Measurements from ENCODE around the gene SPG7. TPM values are rescaled to one million over a fixed set of nuclear protein-coding genes. Genes with fewer than 3 reads are reported as not detected.

The SPG7 gene
- total RNA-seq, 2 experiments from 2014 or later, result 71.9 to 79.6 TPM

DNA sequence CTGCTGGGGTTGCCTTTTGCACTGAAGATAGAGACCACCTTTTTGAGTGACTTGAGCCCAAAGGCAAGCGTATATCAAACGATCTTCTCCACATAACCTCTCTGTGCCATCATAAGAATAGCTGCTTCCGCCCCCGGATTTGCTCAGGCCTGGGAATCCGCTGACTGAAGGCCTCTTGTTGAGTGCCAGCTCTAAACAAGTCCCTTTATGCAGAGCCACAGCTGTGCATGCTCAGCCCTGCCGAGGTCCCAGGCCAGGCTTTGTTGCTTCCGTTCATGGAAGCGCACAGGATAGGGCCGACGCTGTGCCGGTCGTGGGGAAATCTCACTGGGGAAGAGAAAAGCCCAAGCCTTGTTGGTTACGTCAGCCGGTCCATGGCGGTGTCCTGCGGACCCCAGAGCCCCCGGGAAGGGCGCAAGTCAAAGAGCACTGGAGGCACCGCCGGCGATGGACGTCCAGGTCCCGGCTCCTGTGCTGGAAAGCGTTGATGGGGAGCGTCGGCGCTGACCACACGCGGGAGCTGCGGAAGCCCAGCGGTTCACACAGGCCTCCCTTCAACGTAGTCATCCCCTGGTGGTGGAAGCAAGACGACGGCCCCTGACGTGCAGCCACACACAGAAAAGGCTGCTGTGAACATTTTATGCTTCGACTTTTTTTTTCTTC, 28.8 kb downstream of the SPG7 start:
- ChIA-PET POLR2A (no interaction called here), CTCF (interaction anchor here (1.5 kb wide), 1 partner anchor 12 kb away, joined by 5 read pairs; no protein-coding TSS in a partner anchor)

DNA sequence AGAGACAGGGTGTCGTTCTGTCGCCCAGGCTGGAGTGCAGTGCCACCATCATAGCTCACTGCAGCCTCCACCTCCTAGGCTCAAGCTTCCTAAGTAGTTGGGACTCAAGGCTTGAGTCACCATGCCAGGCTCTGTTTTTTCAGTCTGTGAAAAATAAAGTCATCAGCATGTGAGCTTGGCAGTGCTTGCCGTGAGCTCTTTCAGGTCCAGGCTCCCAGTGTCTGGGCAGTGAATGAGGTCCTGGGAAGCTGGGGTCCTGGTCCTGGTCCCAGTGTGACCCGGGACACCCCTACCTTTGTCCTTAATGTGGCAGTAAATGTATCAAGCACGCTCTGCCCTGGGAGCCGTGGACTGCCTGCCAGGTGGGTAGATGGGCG, 29.3 kb downstream of the SPG7 start:
- ChIA-PET CTCF (interaction anchor here (1.5 kb wide), 1 partner anchor 12 kb away, joined by 5 read pairs; no protein-coding TSS in a partner anchor), POLR2A (no interaction called here)

DNA sequence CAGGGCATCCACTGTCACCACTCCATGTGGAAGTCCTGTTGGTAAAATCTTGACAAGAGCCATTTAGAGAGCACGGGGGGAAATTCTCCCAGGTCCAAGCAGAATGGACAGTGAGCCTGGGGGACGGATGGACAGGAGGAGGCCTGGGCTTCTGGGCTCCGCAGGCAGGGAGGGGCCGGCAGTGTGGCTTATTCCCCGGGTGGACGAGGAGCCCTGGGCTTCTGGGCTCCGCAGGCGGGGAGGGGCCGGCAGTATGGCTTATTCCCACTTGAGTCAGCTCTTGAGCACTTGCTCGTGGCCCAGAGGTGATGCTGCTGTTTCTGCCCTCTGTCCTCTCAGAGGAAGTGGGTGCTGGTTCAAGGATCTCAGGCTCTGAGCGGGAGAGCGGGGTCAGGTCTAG, 30.1 kb downstream of the SPG7 start:
- POLR2A ChIA-PET, result no interaction called here
- CTCF ChIA-PET, result interaction anchor here (1.5 kb wide), 1 partner anchor 11 kb away, joined by 5 read pairs; no protein-coding TSS in a partner anchor

DNA sequence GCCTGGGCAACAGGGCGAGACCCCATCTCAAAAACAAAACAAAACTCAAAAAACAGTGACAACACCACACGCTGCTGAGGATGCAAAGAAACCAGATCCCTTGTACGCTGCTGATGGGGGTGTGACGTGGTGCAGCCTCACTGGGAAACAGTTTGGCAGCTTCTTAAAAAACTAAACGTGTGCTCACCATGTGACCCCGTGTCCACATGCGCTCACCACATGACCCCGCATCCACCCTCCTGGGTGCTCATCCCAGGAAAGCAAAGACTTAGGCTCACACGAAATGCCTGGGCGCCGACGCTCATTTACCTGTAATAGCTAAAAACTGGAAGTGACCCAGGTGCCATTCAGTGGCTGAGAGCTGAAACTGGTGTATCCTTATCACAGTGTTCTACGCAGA, 32.4 kb downstream of the SPG7 start:
- POLR2A ChIA-PET, result no interaction called here
- CTCF ChIA-PET, result no interaction called here

DNA sequence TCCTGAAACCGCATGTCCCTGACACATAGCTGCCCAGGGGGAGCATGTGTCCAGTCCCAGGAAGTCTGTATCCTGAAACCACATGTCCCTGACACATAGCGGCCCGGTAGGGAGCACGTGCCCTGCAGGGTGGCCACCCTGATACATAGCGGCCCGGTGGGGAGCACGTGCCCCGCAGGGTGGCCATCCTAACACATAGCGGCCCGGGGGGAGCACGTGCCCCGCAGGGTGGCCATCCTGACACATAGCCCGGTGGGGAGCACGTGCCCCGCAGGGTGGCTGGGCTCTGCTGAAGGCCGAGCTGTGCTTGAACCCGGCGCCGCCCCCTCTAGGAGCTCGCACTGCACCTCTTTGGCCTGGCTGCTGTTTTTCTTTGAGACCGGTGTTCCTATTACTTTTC, 33.6 kb downstream of the SPG7 start:
- ChIA-PET CTCF (no interaction called here), POLR2A (no interaction called here)

DNA sequence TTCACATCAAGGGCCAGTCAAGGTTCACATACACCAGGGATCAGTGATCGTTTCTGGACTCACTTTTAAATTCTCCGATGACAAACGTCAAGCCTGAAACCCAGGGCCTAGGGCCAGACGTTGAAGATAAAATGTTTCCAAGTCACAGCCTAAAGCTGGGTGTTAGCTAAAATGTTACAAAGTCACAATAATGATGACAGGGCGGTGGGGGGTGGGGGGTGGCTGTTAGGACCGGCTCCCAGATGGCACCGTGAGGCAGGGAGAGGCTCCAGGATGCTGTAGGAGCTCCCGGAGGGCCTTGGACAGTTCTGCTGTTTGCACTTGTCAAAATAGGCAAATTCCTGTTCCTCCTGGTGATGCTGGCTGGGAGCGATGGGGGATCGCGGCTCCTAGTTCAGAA, 35.9 kb downstream of the SPG7 start:
- ChIA-PET POLR2A (interaction anchor here (0.5 kb wide), 1 partner anchor 11 kb away, joined by 7 read pairs; no protein-coding TSS in a partner anchor), CTCF (interaction anchor here (1.1 kb wide), 1 partner anchor 255 kb away, joined by 3 read pairs; no protein-coding TSS in a partner anchor)

DNA sequence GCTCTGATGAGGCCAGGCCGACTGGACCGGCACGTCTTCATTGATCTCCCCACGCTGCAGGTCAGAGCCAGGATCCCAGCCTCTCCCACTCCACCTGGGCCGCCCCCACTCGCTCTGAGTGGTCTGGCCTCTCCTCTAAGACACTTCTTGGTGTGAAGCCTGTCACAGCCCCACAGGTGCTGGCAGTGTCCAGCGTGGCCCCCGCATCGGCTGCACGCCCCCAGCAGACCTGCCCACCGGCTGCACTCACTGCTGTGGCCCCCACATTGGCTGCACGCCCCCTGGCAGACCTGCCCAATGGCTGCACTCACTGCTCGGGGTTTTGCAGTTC, 36.5 kb downstream of the SPG7 start:
- ChIA-PET CTCF (interaction anchor here (1.1 kb wide), 1 partner anchor 255 kb away, joined by 3 read pairs; no protein-coding TSS in a partner anchor), POLR2A (interaction anchor here (0.5 kb wide), 1 partner anchor 10 kb away, joined by 7 read pairs; no protein-coding TSS in a partner anchor)

DNA sequence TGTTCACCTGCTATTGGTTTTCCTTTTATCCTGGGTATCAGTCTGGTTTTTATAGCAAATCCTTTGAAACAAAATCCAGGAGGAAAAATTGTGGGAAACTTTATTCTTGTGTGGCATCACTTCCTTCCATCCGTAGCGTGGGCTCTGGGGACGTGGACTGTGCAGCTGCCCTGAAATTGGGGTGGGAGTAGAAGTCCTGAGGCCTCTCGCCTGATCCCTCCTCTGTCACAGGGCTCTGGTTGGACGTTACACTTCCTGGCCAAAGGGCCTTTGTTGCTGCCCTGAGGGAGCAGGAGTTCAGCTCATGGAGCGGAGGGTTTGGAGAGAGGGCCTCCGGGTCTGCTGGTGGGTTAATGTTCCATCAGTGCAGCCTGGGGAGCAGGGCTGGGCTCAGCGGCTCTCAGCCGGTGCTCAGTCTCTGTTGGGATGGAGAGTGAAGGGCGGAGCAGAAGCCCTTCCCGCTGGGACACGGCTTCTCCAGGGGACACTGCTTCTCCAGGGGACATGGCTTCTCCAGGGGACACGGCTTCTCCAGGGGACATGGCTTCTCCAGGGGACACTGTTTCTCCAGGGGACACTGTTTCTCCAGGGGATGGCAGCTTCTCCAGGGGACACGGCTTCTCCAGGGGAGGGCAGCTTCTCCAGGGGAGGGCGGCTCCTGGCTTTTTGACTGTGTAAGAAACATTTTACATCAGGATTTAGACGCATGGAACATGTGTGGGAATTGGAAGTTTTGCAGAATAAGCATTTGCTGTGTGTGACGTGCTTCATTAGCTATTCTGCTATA, 37.0 kb downstream of the SPG7 start:
- CTCF ChIA-PET, result no interaction called here
- POLR2A ChIA-PET, result no interaction called here

DNA sequence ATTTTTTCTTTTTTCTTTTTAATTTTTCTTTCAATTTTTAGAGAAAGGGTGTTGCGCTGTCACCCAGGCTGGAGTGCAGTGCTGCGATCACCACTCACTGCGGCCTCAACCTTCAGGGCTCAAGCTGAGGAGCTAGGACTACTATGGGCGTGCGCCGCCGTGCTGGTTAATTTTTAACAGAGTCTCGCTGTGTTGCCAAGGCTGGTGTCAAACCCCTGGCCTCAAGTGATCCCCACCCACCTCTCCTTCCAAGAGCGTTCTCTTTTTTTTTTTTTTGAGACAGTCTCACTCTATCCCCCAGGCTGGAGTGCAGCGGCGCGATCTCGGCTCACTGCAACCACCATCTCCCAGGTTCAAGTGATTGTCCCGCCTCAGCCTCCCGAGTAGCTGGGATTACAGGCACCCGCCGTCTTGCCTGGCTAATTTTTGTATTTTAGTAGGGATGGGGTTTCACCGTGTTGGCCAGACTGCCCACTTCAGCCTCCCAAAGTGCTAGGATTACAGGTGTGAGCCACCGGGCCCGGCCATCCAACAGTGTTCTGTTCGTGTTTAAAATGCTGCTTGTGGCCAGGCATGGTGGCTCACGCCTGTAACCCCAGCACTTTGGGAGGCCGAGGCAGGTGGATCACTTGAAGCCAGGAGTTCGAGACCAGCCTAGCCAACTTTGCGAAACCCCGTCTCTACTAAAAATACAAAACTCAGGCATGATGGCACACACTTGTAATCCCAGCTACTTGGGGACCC, 37.8 kb downstream of the SPG7 start:
- CTCF ChIA-PET, result interaction anchor here (0.6 kb wide), 1 partner anchor 174 kb away, joined by 3 read pairs; no protein-coding TSS in a partner anchor
- POLR2A ChIA-PET, result no interaction called here

DNA sequence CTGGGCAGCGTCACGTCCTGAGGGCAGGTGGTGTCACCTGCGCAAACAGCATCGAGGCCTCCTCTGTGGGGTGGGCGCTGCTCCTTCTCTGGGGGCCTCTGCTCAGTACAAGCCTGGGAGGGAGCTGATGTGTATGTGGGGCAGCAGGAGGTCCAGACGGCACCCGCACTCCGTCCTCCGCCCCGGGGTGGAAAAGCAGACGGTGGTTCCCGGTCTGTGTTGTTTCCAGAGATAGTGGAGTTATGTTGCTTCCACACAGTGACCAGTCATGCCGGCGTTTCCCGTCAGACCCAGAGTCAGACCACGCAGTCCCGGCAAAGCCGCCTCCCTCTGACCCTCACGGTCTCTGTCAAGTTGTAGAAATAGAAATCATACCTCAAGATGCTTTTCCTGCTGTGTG, 38.6 kb downstream of the SPG7 start:
- ChIA-PET CTCF (no interaction called here), POLR2A (no interaction called here)

DNA sequence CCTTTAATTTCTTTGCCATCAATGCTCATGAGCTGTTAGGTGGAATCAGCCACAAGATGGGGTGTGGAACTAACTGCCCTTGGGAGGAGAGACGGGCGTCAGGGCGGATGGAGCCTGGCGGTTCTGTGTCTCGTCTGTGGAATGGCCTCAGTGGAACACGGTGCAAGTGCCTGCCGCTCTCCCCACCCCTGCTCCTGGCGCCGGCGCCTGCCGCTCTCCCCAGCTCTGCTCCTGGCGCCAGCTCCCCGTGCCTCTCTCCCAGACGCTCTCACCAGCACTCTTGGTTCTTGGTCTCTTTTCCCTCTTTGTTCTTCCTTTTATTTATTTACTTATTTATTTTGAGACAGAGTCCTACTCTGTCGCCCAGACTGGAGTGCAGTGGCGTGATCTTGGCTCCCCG, 39.1 kb downstream of the SPG7 start:
- CTCF ChIA-PET, result no interaction called here
- POLR2A ChIA-PET, result no interaction called here

DNA sequence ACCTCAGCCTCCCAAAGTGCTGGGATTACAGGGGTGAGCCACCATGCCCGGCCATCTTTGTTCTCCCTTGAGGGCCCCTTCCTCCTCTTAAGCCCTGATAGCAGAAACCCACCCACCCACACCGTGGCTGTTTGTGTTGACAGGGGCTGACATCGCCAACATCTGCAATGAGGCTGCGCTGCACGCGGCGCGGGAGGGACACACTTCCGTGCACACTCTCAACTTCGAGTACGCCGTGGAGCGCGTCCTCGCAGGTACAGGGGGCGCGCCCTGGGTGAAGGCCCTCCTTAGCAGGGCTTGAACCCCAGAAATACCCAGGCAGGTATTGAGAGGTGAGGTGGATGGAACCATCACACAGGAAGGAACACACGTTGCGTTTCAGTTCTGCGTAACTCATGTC, 39.7 kb downstream of the SPG7 start:
- ChIA-PET CTCF (no interaction called here), POLR2A (no interaction called here)

DNA sequence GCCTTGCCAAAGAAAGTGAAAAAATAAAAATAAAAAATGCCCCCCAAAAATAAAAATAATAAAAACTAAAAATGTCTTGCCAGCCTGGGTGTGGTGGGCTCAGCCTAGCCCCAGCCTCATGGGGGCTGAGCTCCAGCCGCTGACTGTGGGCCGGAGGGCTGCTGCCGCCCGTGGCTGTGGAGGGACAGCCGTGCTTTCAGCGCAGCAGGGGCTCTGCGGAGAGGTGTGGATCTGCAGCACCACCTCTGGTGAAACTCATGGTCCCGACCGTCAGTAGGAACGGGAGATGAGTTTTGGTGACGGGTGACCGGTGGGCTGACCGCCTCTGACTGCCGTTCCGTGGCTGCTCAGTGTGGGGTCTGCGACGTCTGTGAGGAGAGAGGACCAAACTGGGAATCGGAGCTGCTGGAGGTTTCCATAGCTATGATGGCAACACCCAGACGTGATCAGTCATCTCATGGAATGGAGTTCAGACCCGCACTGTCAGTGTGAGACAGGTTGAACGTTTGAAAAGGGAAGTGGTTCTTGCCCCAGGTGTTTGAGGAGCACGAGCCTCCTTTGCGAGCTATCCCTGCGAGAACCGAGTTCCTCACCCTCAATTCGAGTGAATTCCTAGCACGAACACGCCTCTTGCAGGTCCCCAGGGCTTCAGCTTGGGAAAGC, 40.3 kb downstream of the SPG7 start:
- ChIA-PET POLR2A (no interaction called here), CTCF (interaction anchor here (1.5 kb wide), 1 partner anchor 11 kb away, joined by 5 read pairs; no protein-coding TSS in a partner anchor)

DNA sequence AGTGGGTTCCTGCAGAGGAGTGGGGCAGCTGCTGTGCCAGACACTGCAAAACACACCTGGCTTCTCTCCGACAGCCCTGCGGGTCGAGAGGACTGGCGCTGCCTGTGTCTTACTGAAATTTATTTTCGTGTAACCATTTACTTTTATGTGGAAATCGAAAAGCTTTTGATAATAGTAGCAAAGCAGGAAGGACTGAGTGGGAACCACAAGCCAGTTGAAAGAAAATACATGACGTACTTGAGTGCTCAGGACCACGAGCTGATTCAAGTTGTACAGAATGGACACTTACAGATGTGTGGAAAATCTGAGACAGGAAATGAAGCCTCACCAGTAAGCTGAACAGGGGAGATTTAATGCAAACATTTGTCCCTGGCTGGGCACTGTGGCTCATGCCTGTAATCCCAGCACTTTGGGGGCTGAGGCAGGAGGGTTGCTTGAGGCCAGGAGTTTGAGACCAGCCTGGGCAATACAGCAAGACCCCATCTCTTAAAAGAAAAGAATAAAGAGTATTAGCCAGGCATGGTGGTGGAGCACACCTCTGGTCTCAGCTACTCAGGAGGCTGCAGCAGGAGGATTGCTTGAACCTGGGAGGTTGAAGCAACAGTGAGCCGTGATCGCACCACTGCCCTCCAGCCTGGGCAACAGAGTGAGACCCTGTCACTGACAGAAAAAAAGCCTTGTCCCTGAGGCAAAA, 41.0 kb downstream of the SPG7 start:
- ChIA-PET CTCF (interaction anchor here (0.8 to 1.5 kb wide), 3 partner anchors 9 to 25 kb away, joined by 3 to 5 read pairs (median 3); no protein-coding TSS in a partner anchor), POLR2A (no interaction called here)

DNA sequence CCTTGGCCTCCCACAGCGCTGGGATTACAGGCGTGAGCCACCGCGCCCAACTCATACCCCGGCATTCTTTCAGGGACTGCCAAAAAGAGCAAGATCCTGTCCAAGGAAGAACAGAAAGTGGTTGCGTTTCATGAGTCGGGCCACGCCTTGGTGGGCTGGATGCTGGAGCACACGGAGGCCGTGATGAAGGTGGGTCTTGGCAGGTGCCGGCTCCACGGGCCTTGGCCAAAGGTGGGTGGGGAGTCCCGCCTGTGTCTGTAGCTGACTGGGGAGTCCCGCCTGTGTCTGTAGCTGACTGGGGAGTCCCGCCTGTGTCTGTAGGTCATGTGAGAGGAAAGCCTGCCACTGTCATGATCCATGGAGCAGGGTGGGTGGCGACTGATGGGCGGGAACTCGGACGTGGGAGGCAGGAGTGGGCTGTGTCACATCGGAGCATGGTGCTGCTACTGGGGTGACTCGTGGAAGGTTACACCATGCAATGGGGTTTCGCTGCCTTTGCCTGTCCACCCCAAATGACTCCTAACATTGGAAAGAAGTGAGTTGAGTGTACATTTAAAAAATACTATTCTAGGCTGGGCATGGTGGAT, 42.3 kb downstream of the SPG7 start:
- POLR2A ChIA-PET, result interaction anchor here (0.6 kb wide), 1 partner anchor 9 kb away, joined by 3 read pairs; no protein-coding TSS in a partner anchor
- CTCF ChIA-PET, result no interaction called here

DNA sequence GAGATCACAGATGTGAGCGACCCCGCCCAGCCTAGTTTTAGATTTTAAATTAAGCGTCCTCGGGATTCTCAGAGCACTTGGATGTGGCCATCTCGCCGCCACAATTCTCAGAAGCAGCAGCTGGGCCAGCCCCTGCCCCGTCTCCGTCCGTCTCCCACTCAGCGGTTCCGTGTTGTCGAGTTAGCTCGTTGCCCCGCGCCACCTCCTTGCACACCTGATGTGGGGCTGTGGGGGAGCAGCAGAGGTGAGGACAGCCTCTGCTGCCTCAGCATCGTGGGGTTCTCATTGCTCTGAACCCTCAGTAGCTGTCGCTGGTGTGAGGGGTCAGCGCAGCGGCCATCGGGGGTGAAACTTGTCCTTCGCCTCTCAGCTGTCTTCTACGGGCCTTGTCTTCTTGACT, 44.1 kb downstream of the SPG7 start:
- CTCF ChIA-PET, result no interaction called here

DNA sequence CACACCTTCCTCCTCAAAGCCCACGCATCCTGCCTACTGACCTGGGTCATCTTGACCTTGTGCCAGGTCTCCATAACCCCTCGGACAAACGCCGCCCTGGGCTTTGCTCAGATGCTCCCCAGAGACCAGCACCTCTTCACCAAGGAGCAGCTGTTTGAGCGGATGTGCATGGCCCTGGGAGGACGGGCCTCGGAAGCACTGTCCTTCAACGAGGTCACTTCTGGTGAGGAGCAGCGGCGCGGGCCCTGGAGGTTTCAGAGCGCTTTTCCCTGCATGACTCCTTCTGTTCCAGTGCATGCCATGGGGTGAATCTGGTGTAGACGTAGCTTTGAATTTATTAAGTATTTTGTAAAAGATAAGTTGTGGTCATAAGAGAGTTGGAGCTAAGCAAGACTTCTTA, 44.7 kb downstream of the SPG7 start:
- ChIA-PET CTCF (no interaction called here), POLR2A (no interaction called here)

More for the DNA sequence above, 44.1 kb downstream of the SPG7 start:
- POLR2A ChIA-PET, result no interaction called here

DNA sequence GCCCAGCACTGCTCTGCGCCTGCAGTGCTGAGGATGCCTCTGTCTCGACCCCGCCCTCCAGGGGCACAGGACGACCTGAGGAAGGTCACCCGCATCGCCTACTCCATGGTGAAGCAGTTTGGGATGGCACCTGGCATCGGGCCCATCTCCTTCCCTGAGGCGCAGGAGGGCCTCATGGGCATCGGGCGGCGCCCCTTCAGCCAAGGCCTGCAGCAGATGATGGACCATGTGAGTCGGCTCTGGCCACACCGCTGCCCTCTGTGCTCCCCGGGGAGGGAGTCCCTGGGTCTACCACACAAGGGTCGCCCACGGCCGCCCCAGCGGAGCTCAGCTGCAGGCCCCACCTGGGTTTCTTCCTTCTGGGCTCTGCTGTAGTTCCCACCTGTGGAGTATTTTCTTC, 45.5 kb downstream of the SPG7 start:
- ChIA-PET CTCF (no interaction called here), POLR2A (no interaction called here)

DNA sequence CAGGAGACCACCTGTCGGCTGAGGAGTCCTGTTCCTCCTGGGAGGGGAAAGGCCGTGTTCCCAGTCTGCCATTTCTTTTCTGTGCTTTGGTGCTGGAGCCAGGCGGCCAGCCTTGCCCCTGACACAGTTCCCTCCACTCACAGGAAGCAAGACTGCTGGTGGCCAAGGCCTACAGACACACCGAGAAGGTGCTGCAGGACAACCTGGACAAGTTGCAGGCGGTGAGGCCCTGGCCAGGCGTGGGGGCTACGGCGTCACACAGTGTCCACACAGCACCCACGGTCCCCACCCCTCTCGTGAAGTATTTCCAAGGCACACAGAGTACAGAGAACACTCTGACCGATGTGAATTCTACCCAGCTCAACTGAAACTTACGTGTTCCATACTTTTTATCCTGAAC, 46.1 kb downstream of the SPG7 start:
- POLR2A ChIA-PET, result interaction anchor here (0.7 kb wide), 1 partner anchor 10 kb away, joined by 7 read pairs; no protein-coding TSS in a partner anchor
- CTCF ChIA-PET, result no interaction called here

Data from activated CD8-positive, alpha-beta memory T cell treated with anti-CD3 and anti-CD28 coated beads for 36 hours (primary cell).